NK-92 (cell line): ENCODE results near the gene FAM20C.

Source experiments
- DNase-seq: peaks from one replicate; lab custom pipeline; 2025; ENCODE audit not compliant: unreplicated experiment; lab: John Stamatoyannopoulos, UW

The FAM20C gene

GRCh38 chr7:266851-267840 lies 74.8 kb downstream of the FAM20C start:
- no peak for DNase-seq

- no peak for DNase-seq
These were observed 76.6 kb downstream of the FAM20C start for GRCh38 chr7:268991-269390.

- DNase-seq, result no peak
These were observed 77.3 kb downstream of the FAM20C start for GRCh38 chr7:269721-270120.

GRCh38 chr7:270351-270983 lies 78.1 kb downstream of the FAM20C start:
- no peak for DNase-seq

GRCh38 chr7:271266-272107 lies 79.1 kb downstream of the FAM20C start:
- peak; percentile 8 for DNase-seq

- DNase-seq, result no peak
These were observed 79.8 kb downstream of the FAM20C start for GRCh38 chr7:272108-272615.

GRCh38 chr7:272631-273030 lies 80.3 kb downstream of the FAM20C start:
- DNase-seq, result no peak

GRCh38 chr7:273327-273726 lies 81.0 kb downstream of the FAM20C start:
- no peak for DNase-seq

- DNase-seq, result no peak
These were observed 81.9 kb downstream of the FAM20C start for GRCh38 chr7:274266-274665.

- DNase-seq, result no peak
These were observed 84.0 kb downstream of the FAM20C start for GRCh38 chr7:276230-276835.

GRCh38 chr7:277228-277627 lies 84.9 kb downstream of the FAM20C start:
- DNase-seq, result no peak

- no peak for DNase-seq
These were observed 85.7 kb downstream of the FAM20C start for GRCh38 chr7:278081-278480.

- DNase-seq, result no peak
These were observed 87.5 kb downstream of the FAM20C start for GRCh38 chr7:279821-280220.

- no peak for DNase-seq
These were observed 88.1 kb downstream of the FAM20C start for GRCh38 chr7:280461-280860.

GRCh38 chr7:281637-282036 lies 89.3 kb downstream of the FAM20C start:
- no peak for DNase-seq

- no peak for DNase-seq
These were observed 90.2 kb downstream of the FAM20C start for GRCh38 chr7:282621-283020.

- DNase-seq, result no peak
These were observed 92.7 kb downstream of the FAM20C start for GRCh38 chr7:284762-285722.

GRCh38 chr7:285731-286130 lies 93.4 kb downstream of the FAM20C start:
- DNase-seq, result no peak

GRCh38 chr7:286266-286665 lies 93.9 kb downstream of the FAM20C start:
- no peak for DNase-seq

- no peak for DNase-seq
These were observed 96.3 kb downstream of the FAM20C start for GRCh38 chr7:288671-289101.
